Left renal pelvis (tissue), 4 donors: ENCODE measurements around the gene STMND1. TPM values are rescaled to one million over a fixed set of nuclear protein-coding genes. Genes with fewer than 3 reads are reported as not detected.
"Not testable (repeated sequence)": the region's sequence is repeated elsewhere in the genome, so short reads cannot be mapped to it uniquely, and the experiment has no call there.

Source experiments
- DNase-seq, 4 donors: peaks; one replicate each; pipeline ENCODE4 v3.0.0-alpha.2; 2013; ENCODE audit warnings: low read depth in 4 of 4, low spot score in 3 of 4
- polyA plus RNA-seq, 4 donors: library from polyadenylated mRNA; unstranded; fragments of 120-200 nt; gene quantifications; one replicate each; pipeline ENCODE4 v1.2.1, GENCODE V29; 2013; ENCODE audit not compliant: insufficient read length in 4 of 4

Gene STMND1
- polyA plus RNA-seq = under 1 TPM; 0.14 to 0.57 (median 0.28) TPM

- peak in 2 of 4 donors; percentile 36 to 63 for DNase-seq
These were observed at the start of gene STMND1 for GRCh38 chr6:17101422-17102257. TSS of gene STMND1 (plus strand) at chr6:17102050. CDS start at chr6:17102258, 208 bp downstream.

- no peak for DNase-seq
These were observed 47.2 kb upstream of the STMND1 start for GRCh38 chr6:17054647-17055046.

GRCh38 chr6:17057322-17057721, 44.5 kb upstream of the STMND1 start:
- no peak for DNase-seq

- DNase-seq = no peak
These were observed 43.3 kb upstream of the STMND1 start for GRCh38 chr6:17058550-17058949.

- no peak for DNase-seq
These were observed 42.8 kb upstream of the STMND1 start for GRCh38 chr6:17059022-17059421.

- DNase-seq = no peak
These were observed 42.0 kb upstream of the STMND1 start for GRCh38 chr6:17059850-17060249.

GRCh38 chr6:17061097-17061496, 40.8 kb upstream of the STMND1 start:
- no peak for DNase-seq

- no peak for DNase-seq
These were observed 38.9 kb upstream of the STMND1 start for GRCh38 chr6:17062871-17063440.

- DNase-seq = no peak
These were observed 36.9 kb upstream of the STMND1 start for GRCh38 chr6:17064975-17065374.

GRCh38 chr6:17066610-17067009, 35.2 kb upstream of the STMND1 start:
- no peak for DNase-seq

GRCh38 chr6:17068972-17069371, 32.9 kb upstream of the STMND1 start:
- not testable (repeated sequence) for DNase-seq

GRCh38 chr6:17070400-17070799, 31.4 kb upstream of the STMND1 start:
- not testable (repeated sequence) for DNase-seq

- DNase-seq = not testable (repeated sequence)
These were observed 28.3 kb upstream of the STMND1 start for GRCh38 chr6:17073596-17073995.

- DNase-seq = no peak
These were observed 20.6 kb upstream of the STMND1 start for GRCh38 chr6:17081273-17081672.

GRCh38 chr6:17081860-17082508, 19.9 kb upstream of the STMND1 start:
- DNase-seq = no peak

GRCh38 chr6:17083397-17083796, 18.5 kb upstream of the STMND1 start:
- DNase-seq = no peak

- no peak for DNase-seq
These were observed 15.4 kb upstream of the STMND1 start for GRCh38 chr6:17086469-17086868.

- no peak for DNase-seq
These were observed 13.7 kb upstream of the STMND1 start for GRCh38 chr6:17088091-17088611.

GRCh38 chr6:17091122-17091521, 10.7 kb upstream of the STMND1 start:
- no peak for DNase-seq

GRCh38 chr6:17093686-17094085, 8.2 kb upstream of the STMND1 start:
- no peak for DNase-seq

- DNase-seq = no peak
These were observed 5.8 kb upstream of the STMND1 start for GRCh38 chr6:17096096-17096495.
